Left forelimb (tissue), 1 donor: ENCODE data around the gene EML5.
"Not testable (repeated sequence)": the region's sequence is repeated elsewhere in the genome, so short reads cannot be mapped to it uniquely, and the experiment has no call there.

Experiments used
- DNase-seq: peaks from one replicate; pipeline ENCODE4 v3.0.0-alpha.2; 2018; ENCODE audit warnings: low spot score

The EML5 gene

DNA sequence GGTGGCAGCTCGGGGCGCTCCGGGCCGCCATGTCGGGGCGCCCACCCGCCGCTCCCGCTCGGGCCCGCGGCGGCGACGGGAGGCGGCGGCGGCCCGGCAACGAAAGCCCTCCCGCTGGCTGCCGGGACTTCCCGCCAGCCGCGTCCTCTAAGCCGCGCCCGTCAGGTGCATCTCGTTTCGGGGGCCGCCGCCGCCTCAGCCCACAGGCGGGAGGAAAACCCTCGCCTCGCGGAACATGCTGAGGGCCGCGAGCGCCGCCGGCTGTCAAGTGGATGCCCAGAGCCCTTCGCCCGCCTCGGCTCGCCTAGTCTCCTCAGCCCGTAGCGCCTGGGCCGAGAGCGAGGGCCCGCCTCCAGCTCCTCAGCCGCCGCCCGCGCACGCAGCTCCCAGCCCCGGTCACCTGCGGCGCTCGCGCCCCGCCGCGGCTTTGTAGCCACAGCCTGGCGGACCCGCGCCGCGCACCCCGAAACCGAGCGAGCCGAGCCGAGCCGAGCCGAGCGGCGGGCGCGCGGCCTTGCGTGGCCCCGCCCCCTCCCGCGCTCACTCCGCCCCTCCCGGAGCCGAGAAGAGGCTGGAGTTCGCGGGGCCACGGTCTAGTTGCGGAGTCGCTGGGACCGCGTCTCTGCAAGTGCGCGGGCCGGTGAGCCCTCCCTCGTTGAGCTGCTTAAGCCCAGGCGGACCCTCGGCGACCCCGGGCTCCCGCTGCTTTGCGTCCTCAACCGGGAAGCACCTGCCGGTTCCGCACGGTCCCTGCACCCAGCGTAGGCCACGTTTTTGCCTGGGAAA lies at the start of gene EML5:
Gene EML5 (minus strand): TSS at position 481 of the 786 bp plus-strand sequence. CDS start 450 bp downstream, at position 31.
- DNase-seq: peak; percentile 87

DNA sequence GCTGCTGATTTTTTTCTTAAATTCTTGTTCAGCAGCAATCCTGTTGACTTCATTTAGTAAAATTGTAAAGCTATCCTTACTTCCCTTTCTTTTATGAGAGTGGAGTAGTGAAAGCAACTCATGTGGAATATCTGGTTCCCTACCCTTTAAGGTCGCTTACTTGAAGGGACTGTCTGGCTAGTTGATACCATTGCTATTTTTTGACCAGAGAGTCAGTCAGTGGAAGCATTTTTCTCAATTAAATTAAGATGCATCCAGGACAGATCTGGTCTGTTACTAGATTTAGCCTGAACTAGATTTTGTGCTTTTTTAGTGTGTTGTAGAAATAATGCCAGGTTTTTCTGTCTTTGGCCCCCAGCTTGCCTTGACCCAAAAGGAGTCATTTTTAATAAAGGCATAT lies 49.7 kb upstream of the EML5 start:
- no peak for DNase-seq

DNA sequence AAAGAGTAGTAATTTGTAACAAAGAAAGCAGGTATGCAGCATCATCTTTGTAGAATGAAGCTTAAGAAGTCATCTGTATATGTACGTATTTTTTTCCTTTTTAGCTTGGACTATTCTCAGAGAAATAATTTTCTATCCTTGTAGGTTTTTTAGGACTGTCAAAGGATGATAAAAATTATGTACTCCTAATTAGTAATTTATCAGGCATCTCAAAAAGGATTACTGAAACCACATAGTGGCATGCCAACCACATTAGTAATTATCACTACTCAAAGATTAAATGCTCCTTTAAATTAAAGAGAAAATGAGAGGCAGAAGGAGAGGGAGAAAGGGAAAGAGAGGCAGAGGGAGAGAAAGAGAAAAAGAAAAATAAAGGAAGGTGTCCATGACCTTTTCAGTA lies 49.0 kb upstream of the EML5 start:
- DNase-seq: no peak

DNA sequence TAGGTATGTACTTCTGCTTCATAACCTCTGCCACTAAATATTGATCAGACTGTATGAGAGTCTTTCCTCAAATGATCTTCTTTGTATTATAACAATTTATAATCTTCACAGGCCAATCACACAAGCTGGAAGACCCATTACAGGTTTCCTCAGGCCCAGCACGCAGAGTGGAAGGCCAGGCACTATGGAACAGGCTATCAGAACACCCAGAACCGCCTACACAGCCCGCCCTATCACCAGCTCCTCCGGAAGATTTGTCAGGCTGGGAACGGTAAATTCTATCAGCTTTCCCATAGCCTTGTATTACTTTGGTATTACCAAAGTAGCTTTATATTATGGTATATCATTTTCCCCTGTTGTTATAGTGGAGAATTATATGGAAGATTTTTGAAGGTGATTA lies 48.2 kb upstream of the EML5 start:
- no peak for DNase-seq

DNA sequence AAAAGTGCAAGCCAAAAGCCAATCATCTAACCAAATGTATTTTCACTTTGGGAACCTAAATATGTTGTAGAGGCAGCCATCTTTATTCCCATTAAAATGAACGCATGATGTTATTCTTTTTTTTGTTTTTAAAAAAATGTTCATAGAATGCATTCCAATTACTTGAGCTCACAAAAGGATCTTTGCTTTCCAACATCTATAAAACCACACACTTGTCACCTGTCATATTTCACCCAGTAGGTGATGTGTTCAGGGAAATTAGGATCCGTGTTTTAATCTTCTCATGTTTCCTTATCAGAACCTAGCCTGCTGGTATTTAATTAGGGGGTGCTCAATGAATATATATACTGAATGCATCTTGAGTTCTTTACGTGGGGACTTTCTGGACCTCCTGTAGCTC lies 45.3 kb upstream of the EML5 start:
- no peak for DNase-seq

DNA sequence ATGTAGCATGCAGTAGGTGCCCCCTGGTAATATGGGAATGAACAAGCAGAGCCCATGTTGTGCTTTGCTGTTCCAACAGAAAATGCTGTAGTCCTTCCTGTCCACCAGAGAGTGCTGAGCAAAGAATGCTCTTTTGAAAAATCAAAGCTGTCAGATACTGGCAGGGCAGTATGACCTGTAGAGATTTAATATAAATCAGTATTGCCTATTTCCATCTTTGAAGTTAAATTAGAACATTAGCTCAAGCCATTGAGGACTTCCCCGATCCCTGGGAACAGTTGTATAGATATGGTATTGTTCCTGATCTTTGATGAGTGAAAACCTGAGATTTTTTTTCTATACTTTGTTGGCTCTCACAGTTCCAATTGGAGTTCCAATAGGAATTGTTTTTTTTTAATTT lies 44.7 kb upstream of the EML5 start:
- no peak for DNase-seq

DNA sequence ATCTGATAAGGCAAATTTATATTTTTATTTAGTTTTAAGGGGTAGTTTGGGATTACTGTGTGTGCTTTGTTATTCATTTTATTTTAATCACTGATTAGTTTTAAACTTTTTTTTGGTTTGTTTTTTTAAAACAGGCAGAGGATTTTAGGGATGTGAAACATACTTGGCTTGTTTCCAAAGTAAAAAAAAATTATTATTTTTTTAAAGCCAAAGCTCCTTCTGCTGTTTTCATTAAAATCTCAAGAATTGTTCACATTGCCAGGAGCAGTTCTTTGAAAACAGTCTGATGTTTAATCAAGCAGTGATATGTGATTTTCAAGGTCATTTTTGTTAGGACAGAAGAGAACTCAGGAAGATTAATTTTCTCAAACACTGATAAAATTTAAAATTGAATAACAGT lies 42.9 kb upstream of the EML5 start:
- DNase-seq: no peak

DNA sequence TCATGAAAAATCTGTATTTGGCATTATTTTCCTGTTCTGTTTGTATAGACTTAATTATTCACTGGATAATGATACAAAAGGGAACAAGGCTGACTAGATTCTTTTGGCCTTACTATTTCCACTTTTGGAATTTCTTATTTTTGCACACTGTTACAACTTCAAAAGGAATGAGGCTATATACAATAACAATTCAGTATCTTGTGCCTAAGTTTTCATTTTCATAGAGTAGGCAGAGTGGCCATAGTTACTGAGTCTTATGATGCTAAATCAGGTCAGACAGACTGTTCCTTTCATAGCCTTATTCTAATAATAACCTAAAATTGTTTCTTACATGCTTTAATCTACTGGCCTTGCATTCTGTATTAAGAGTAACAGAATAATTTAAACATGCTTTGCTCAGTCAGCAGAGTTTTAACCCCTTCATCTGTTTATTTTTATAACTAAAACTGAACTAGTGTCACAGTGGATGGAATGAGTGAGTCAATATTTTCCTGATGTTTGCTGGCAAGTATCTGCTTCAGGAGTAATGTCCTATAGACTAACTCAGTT lies 42.2 kb upstream of the EML5 start:
- DNase-seq: no peak

DNA sequence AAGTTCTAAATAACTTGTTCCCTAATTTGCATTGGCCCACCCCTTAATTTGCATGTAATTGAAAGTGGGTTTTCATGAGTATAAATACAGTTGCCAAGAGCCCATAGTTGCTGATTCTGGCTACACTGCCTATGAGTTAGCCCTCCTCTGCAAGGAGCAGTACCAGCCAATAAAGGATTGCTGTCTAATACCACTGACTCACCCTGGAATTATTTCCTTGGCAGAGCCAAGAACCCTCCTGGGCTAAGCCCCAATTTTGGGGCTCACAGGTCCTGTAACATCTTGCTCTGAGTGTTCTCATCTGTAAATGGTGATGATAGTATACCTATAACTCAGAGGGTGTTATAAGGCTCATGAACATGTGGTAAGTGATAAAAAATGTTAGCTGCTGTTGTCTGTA lies 38.5 kb upstream of the EML5 start:
- DNase-seq: no peak

DNA sequence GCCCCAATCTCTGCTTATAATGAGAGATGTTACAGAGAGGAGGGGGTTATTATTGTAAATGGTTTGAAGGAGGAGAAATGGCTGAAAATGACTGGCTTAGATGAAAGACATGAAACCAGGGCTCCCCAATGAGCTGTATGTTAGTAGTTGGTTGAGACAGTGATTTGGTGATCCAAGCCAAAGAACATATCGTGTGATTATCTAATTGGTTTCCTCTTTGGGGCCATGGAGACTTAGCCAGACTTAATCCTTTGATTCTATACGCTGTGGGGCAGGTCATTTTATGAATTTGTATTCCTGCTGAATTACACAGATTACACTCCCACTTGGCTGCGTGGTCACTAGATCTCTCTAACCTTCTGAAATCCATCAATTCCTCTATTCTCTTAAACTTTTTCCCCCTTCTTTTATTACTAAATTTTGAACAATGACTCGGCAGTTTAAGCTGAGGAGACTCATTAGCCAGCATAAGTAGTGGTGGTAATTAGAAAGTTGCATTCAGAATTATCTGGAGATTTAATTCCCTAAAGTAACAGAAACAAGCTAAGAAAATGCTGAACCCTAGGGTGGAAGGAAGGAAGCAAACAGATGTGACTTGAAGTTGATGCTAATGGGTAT lies 37.0 kb upstream of the EML5 start:
- DNase-seq: no peak

DNA sequence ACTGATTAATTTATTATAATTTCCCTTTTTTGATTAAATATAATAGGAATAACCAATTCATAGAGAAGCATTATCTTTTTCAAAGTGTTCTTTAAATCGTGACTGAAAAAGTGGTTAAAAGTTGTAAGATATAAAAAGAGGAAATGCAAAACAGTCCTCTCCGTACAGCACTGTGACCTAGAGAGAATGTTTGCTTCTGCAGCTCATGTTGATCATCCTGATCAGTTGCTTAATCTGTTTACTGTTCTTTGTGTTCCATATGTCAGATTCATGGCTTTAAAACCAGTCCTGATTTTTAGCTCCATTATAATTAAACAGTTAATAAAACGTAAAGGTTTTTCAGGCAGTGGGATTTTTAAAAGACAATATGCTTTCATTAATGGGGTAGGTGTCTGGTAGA lies 36.4 kb upstream of the EML5 start:
- DNase-seq: no peak

DNA sequence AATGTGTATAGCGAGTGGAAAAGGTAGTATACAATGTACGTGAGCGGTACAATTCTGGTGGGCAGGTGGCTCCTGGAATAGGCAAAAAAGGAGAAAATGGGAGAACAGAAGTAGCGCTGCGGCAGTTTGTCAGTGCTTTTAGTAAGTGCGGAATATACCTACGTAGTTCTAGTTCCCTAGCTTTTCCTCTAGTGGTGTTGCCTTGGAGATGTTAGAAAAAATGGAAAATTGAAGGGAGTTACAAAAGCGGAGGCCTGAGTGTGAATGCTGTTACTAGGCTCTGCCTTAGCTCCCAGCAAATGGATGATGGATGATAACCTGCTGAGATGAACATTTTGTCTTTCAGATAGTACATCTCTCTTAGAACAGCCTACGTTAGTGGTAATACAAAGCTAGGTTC lies 32.8 kb upstream of the EML5 start:
- no peak for DNase-seq

DNA sequence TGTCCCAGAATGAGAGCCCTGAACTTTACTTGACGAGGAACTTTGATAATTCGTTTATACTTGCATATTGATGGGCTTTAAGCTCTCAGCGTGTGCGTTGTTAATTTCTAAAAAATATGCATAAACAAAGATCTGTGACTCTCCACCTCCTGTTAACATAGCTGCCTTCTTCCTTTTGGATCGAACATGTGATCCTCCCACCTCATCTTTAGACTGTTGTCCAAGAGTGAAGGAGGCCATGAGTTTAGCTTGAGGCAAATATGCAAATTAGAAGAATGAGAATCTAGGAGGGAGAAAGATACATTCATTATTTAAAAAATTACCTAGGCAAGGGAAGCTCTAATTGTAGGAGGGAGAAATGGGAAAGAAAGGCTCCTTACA lies 32.3 kb upstream of the EML5 start:
- no peak for DNase-seq

DNA sequence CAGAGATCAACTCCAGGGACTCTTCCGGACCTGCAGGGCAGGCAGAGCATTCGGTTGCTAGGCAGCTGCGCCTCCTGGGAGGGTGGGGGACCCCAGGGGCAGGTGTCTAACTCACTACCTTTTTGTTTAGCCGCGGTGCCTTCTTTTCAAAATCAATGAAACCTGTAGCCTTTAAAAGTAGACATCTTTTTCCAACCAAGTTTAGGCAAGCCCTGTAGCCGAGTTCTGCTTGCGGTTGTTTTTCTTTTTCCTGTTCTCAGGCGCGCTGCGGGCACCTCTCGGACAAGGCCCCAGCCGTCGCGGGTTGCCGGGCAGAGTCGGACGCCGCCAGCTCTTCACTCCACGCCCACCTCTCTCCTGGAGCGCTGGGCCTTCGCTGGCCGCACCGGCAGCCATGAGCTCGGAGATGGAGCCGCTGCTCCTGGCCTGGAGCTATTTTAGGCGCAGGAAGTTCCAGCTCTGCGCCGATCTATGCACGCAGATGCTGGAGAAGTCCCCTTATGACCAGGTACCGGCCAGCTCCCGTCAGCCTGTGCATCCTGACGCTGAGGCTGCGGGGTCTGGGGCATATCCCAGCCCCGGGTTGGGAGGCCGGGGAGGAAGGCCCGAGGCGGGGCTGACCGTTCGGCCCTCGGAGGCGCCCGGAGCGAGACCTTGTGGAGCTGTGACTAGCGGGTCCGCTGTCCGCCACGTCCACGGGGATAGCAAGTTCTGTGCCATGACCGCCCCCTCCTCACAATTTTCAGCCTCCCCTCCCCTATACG lies 31.7 kb upstream of the EML5 start, which contains the start of gene TTC8:
Gene TTC8 (plus strand): TSS at position 338 of the 764 bp plus-strand sequence. CDS start 57 bp downstream, at position 395.
- peak; percentile 92 for DNase-seq

DNA sequence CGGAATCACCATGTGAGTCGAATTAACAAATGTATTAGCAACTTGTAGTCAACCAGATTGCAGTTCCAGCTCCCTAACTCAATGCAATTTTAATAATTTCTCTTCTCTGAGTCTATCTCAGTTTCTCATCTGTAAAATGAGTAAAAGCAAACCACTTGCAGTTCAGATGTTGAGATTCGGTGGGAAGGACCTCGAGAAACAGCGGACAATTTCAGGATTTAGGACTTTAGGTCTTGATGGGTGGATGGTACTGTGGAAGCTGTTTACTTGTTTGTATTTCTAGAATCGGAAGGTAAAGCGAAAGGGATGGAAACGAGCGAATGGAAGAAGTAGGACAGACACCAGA lies 31.2 kb upstream of the EML5 start:
- DNase-seq: no peak

DNA sequence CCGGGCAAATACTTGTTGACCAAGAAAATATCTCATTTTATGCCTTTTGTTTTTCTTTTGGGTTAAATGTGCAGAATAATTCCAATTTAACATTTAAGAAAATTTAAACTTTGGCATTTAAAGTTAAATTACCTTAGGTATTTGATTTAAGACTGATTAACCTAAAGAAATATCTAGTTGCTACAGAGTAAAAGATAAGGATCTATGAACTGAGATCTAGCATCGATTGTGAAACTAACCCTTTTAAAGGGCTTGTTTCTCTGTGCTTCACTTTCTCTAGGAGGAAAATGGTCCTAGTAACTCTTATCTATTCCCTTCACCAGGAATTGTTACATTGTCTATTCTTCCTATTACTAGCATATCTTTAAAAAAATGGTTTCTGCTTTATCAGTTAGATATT lies 29.1 kb upstream of the EML5 start:
- no peak for DNase-seq

DNA sequence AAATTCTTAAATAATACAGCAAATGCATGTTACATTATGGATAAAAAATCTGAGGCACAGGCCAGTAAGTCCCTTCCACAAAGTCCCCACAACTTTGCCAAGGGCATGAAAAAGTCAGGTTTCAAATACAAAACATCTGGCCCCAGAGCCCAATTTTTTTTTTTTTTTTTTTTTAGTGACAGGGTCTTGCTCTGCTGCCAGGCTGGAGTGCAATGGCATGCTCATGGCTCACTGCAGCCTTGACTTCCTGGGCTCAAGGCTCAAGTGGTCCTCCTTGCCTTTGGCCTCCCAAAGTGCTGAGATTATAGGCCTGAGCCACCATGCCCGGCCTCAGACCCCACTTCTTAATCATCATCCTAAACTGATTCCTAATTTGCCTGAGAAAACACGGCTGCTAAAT lies 28.6 kb upstream of the EML5 start:
- no peak for DNase-seq

DNA sequence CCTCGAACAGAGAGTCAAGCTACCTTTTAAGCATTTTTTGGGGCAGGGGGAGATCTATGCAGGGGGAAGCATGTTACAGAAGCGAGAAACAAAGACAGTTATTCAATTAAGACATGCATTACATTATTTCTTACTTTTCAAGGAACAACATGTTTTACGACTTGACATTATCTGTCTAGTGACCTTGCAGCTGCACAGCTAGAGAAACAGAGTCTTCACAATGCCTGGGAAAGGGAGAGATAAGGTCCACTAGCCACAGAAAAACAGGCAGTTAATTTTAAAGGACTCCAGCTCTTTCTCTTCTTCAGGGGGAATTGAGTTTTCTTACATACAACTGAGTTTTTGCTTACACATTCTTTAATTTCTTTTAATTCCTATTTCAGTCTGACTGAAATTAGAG lies 26.9 kb upstream of the EML5 start:
- DNase-seq: not testable (repeated sequence)

DNA sequence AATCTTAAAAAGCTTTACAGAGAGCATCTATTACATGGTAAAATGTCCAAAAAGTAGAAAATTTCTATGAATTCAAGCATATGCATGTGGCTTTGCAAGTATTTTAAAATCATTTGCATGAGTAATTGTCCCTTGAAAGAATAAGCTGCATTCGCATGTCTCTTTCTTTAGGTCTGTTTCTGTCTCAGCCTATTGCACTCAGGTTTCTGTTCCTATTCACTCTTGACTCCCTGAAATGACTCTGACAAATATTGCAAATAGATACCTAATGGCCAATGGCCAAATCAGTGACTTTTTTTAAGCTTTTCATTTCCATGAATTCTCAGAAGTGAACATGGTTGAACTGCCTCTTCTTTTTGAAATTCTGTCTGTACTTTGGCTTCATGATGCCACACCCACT lies 25.3 kb upstream of the EML5 start:
- DNase-seq: no peak

DNA sequence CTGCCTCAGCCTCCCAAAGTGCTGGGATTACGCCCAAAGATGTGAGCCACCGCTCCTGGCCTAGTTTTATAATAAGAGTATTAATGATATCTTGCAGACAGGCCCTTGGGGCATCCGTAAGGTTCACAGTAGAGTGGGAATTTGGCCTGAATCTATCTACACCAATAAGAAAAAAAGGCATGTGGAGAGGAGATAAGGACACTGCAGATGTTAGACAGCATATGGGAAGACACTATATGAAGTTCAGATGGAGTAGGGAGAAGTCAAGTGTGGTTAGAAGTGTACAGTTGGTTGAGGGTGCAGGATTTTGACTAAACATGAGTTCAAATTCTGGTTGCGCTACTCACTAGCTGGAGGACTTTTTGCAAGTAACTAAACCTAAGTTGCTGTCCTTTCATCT lies 23.2 kb upstream of the EML5 start:
- DNase-seq: no peak

DNA sequence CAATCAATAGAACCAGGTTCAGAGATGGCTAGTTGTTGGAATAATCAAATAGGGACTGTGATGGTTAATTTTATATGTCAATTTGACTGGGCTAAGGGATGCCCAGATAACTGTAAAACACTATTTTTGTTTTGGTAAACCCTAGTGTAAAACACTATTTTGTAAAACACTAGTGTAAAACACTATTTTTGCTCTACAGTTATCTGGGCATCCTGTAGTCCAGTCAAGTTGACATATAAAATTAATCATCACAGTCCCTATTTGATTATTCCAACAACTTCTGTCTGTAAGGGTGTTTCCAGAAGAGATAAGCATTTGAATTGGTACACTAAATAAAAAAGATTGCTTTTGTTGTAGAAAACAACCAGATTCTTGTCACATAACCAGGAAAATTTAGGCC lies 15.6 kb upstream of the EML5 start:
- no peak for DNase-seq

DNA sequence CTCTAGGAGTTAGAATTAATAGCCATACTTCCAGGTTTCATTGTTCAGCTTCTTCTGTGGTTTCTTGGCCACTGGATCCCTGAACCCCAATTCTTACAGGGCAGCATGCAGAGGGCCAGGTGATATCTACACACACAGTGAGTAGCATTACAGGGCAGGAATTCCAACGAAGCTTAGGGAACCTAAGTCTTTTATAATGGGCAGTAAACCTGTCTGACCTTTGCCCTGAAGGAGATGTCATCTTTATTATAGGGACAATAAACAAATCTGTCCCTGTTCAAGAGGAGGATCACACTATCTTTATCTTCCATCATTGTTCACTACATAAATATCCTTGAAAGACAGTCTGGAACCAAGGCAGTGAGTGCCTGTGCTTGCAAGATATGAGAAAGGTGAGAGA lies 11.7 kb upstream of the EML5 start:
- no peak for DNase-seq

DNA sequence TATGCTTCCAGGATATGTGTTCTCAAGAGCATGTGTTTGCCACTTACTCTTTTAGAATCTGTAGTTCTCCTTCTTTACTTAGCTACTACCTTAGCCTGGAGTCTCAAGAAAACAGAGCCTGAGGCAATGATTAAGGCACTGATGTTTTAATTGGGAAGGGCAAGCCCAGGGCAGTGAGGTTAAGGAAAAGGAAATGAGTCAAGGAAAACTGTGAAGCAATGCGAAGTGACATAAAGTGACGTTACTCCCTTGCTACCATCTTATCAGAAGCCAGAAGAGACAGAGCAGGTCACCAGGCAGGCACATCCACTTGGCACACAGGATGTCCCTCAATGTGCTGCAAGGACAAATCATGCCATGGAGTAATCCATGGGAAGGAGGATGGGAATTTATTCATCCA lies 11.3 kb upstream of the EML5 start:
- DNase-seq: no peak
